Measurements from ENCODE around the gene LRRC52. TPM values are rescaled to one million over a fixed set of nuclear protein-coding genes. Genes with fewer than 3 reads are reported as not detected.

LRRC52 gene
- total RNA-seq (ENCODE audit: low replicate concordance), result not detected in 2 replicates

- no peak for DNase-seq (ENCODE audit: low read depth)
- no peak for TF ChIP-seq CTCF (IDR thresholded peaks at IDR 0.05; ENCODE audit: insufficient read depth, low read length)
- H3K4me3 ChIP-seq (ENCODE audit: low read depth, low read length), result no peak within 1 kb of the TSS
Observed at GRCh38 chr1:165543532-165544438, at the start of gene LRRC52. Gene LRRC52, plus strand, starts transcription at chr1:165544000. Its CDS starts 297 bp downstream, at chr1:165544297.

- no peak for DNase-seq (ENCODE audit: low read depth)
- H3K4me3 ChIP-seq (ENCODE audit: low read depth, low read length), result no peak overlapping the region
- TF ChIP-seq CTCF (IDR thresholded peaks at IDR 0.05; ENCODE audit: insufficient read depth, low read length), result no peak
Observed at GRCh38 chr1:165494949-165495857, 48.6 kb upstream of the LRRC52 start.

GRCh38 chr1:165495858-165496205 is 48.0 kb upstream of the LRRC52 start:
- no peak overlapping the region for H3K4me3 ChIP-seq (ENCODE audit: low read depth, low read length)
- TF ChIP-seq CTCF (IDR thresholded peaks at IDR 0.05; ENCODE audit: insufficient read depth, low read length), result no peak
- DNase-seq (ENCODE audit: low read depth), result no peak

GRCh38 chr1:165496501-165496900 is 47.3 kb upstream of the LRRC52 start:
- TF ChIP-seq CTCF (IDR thresholded peaks at IDR 0.05; ENCODE audit: insufficient read depth, low read length), result no peak
- no peak overlapping the region for H3K4me3 ChIP-seq (ENCODE audit: low read depth, low read length)
- no peak for DNase-seq (ENCODE audit: low read depth)

GRCh38 chr1:165497069-165498013 is 46.5 kb upstream of the LRRC52 start:
- DNase-seq (ENCODE audit: low read depth), result no peak
- no peak overlapping the region for H3K4me3 ChIP-seq (ENCODE audit: low read depth, low read length)
- TF ChIP-seq CTCF (IDR thresholded peaks at IDR 0.05; ENCODE audit: insufficient read depth, low read length), result no peak
